LHCN-M2 (cell line): Measurements from ENCODE around the gene CCR5. TPM values are rescaled to one million over a fixed set of nuclear protein-coding genes. Genes with fewer than 3 reads are reported as not detected.

Experiments used
- DNase-seq: peaks from one replicate; pipeline ENCODE4 v3.0.0-alpha.2; 2012; ENCODE audit warnings: low read depth
- total RNA-seq: library from RNA; depleted of rRNA; stranded (reverse); fragments of >200 nt; gene quantifications from 2 replicates; pipeline ENCODE4 v1.2.3, GENCODE V29; 2014

The CCR5 gene
- total RNA-seq, 1 experiment from 2014 or later = not detected

- no peak for DNase-seq
Measured at GRCh38 chr3:46358466-46358865, 12.3 kb upstream of the CCR5 start.

GRCh38 chr3:46359733-46360493 is 10.8 kb upstream of the CCR5 start:
- peak; percentile 42 for DNase-seq

- no peak for DNase-seq
Measured at GRCh38 chr3:46360907-46361306, 9.8 kb upstream of the CCR5 start.

GRCh38 chr3:46361408-46362283 is 9.1 kb upstream of the CCR5 start:
- no peak for DNase-seq

GRCh38 chr3:46365041-46365440 is 5.7 kb upstream of the CCR5 start:
- DNase-seq = no peak

- DNase-seq = no peak
Measured at GRCh38 chr3:46365737-46366524, 4.8 kb upstream of the CCR5 start.

GRCh38 chr3:46367811-46368210 is 2.9 kb upstream of the CCR5 start:
- DNase-seq = no peak

- DNase-seq = peak; percentile 44
Measured at GRCh38 chr3:46368569-46368968, 2.2 kb upstream of the CCR5 start.

GRCh38 chr3:46369151-46369550 is 1.6 kb upstream of the CCR5 start:
- no peak for DNase-seq

- no peak for DNase-seq
Measured at GRCh38 chr3:46369675-46370132, 1.0 kb upstream of the CCR5 start.

- no peak for DNase-seq
Measured at GRCh38 chr3:46371519-46372340, 984 bp downstream of the CCR5 start.

- no peak for DNase-seq
Measured at GRCh38 chr3:46372492-46373359, 2.0 kb downstream of the CCR5 start.

GRCh38 chr3:46374755-46375154 is 4.0 kb downstream of the CCR5 start:
- no peak for DNase-seq

- DNase-seq = no peak
Measured at GRCh38 chr3:46375218-46375617, 4.5 kb downstream of the CCR5 start.

- no peak for DNase-seq
Measured at GRCh38 chr3:46375814-46376213, 5.1 kb downstream of the CCR5 start.

GRCh38 chr3:46378426-46378942 is 7.7 kb downstream of the CCR5 start:
- DNase-seq = peak; percentile 49

GRCh38 chr3:46380471-46381221 is 9.9 kb downstream of the CCR5 start:
- DNase-seq = peak; percentile 41

- no peak for DNase-seq
Measured at GRCh38 chr3:46381625-46382024, 10.9 kb downstream of the CCR5 start.
